ENCODE measurements around the gene LGALS9. TPM values are rescaled to one million over a fixed set of nuclear protein-coding genes. Genes with fewer than 3 reads are reported as not detected.
"Not testable (repeated sequence)": the region's sequence is repeated elsewhere in the genome, so short reads cannot be mapped to it uniquely, and the experiment has no call there.

LGALS9 gene
- total RNA-seq, 2 donors from 2014 or later = 9.7 to 27.4 TPM

- no peaks in the 10 kb centered on the region for H3K36me3 ChIP-seq
- TF ChIP-seq, protein P1, sequence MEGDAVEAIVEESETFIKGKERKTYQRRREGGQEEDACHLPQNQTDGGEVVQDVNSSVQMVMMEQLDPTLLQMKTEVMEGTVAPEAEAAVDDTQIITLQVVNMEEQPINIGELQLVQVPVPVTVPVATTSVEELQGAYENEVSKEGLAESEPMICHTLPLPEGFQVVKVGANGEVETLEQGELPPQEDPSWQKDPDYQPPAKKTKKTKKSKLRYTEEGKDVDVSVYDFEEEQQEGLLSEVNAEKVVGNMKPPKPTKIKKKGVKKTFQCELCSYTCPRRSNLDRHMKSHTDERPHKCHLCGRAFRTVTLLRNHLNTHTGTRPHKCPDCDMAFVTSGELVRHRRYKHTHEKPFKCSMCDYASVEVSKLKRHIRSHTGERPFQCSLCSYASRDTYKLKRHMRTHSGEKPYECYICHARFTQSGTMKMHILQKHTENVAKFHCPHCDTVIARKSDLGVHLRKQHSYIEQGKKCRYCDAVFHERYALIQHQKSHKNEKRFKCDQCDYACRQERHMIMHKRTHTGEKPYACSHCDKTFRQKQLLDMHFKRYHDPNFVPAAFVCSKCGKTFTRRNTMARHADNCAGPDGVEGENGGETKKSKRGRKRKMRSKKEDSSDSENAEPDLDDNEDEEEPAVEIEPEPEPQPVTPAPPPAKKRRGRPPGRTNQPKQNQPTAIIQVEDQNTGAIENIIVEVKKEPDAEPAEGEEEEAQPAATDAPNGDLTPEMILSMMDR (IDR thresholded peaks at IDR 0.05) = no peak
- no peak for DNase-seq (ENCODE audit: low spot score)
- no peaks in the 10 kb centered on the region for H3K9me3 ChIP-seq
- no peaks in the 10 kb centered on the region for H3K27me3 ChIP-seq
- no peak overlapping the region for H3K4me3 ChIP-seq
- peaks cover 0 to 14% of the 10 kb centered on the region in 2 donors for H3K4me1 ChIP-seq
- no peak overlapping the region for H3K27ac ChIP-seq
Measured at GRCh38 chr17:27649929-27650328, 18.9 kb downstream of the LGALS9 start.

- DNase-seq (ENCODE audit: low spot score) = no peak
- no peak overlapping the region for H3K27ac ChIP-seq
- H3K4me3 ChIP-seq = no peak overlapping the region
- no peaks in the 10 kb centered on the region for H3K36me3 ChIP-seq
- no peaks in the 10 kb centered on the region for H3K27me3 ChIP-seq
- TF ChIP-seq, protein P1 (IDR thresholded peaks at IDR 0.05) = no peak
- H3K9me3 ChIP-seq = no peaks in the 10 kb centered on the region
- H3K4me1 ChIP-seq = peaks cover 0 to 13% of the 10 kb centered on the region in 2 donors
Measured at GRCh38 chr17:27650836-27651235, 19.8 kb downstream of the LGALS9 start.

GRCh38 chr17:27651411-27652345 is 20.7 kb downstream of the LGALS9 start:
- DNase-seq (ENCODE audit: low spot score) = peak; percentile 85
- Histone ChIP-seq H3K36me3 (no peaks in the 10 kb centered on the region), H3K9me3 (no peaks in the 10 kb centered on the region), H3K4me1 (peaks cover 0 to 13% of the 10 kb centered on the region in 2 donors), H3K27ac (no peak overlapping the region), H3K27me3 (no peaks in the 10 kb centered on the region), H3K4me3 (no peak overlapping the region)
- TF ChIP-seq, protein P1 (IDR thresholded peaks at IDR 0.05) = peak; percentile 87 to 95

DNA sequence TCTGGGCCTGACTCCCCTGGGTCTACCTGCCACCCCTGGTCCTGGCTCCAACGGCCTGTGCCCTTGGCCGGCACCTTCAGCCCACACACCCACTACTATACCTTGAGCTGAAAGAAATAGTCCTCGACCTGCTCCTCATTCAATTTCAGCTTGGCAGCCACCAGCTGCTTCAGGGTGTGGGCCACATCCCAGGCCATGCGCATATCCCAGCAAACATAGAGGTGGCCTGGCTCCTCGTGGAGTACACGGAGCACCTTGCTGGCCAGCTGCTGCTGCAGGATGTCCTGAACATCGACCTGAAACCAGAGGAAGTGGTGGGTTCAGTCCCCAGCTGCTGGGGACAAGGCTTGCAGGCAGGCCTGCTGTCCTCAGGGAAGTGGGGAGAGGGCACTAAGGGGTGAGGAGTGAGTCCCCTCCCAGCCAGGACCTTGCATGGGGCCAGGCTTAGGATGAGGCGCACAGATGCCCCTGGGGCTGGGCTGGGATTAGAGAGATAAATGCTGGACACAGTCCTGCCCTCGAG is 22.5 kb downstream of the LGALS9 start:
- peaks cover 0 to 13% of the 10 kb centered on the region in 2 donors for H3K4me1 ChIP-seq
- not testable (repeated sequence) for H3K4me3 ChIP-seq; H3K27me3 ChIP-seq; DNase-seq (ENCODE audit: low spot score); H3K36me3 ChIP-seq; H3K27ac ChIP-seq; H3K9me3 ChIP-seq

- H3K4me1 ChIP-seq = peaks cover 0 to 8% of the 10 kb centered on the region in 2 donors
- H3K9me3 ChIP-seq = no peaks in the 10 kb centered on the region
- H3K36me3 ChIP-seq = no peaks in the 10 kb centered on the region
- no peaks in the 10 kb centered on the region for H3K27me3 ChIP-seq
- H3K4me3 ChIP-seq = no peak overlapping the region
- DNase-seq (ENCODE audit: low spot score) = no peak
- TF ChIP-seq, protein P1 (IDR thresholded peaks at IDR 0.05) = no peak
- no peak overlapping the region for H3K27ac ChIP-seq
Measured at GRCh38 chr17:27654136-27654535, 23.1 kb downstream of the LGALS9 start.
